Left lung (tissue), 10 donors: ENCODE measurements around the gene ATP6V1G2. TPM values are rescaled to one million over a fixed set of nuclear protein-coding genes. Genes with fewer than 3 reads are reported as not detected.
"Not testable (repeated sequence)": the region's sequence is repeated elsewhere in the genome, so short reads cannot be mapped to it uniquely, and the experiment has no call there.

ENCODE experiments used
- ATAC-seq: fragments of 200-7000 bp; cut with Tn5 transposase; one replicate; pipeline ENCODE4 v1.9.1; 2020; ENCODE audit warnings: moderate library complexity
- DNase-seq, 4 donors: peaks; one replicate each; pipeline ENCODE4 v3.0.0-alpha.2; 2013 to 2020
- H3K27ac ChIP-seq, 2 donors: fragments of 200-600 bp; sonication (generic) in 1 of 2; one replicate each; pipeline versions ENCODE4 v1.5.0 to v1.8.0; 2020 to 2021
- H3K27me3 ChIP-seq, 2 donors: fragments of 200-600 bp; sonication (generic) in 1 of 2; one replicate each; pipeline versions ENCODE4 v1.5.0 to v1.8.0; 2020 to 2021
- H3K36me3 ChIP-seq, 2 donors: fragments of 200-600 bp; sonication (generic) in 1 of 2; one replicate each; pipeline versions ENCODE4 v1.5.0 to v1.8.0; 2020 to 2021
- H3K4me1 ChIP-seq, 2 donors: fragments of 200-600 bp; one replicate each; pipeline ENCODE4 v1.8.0; 2021
- H3K4me3 ChIP-seq, 2 donors: fragments of 200-600 bp; sonication (generic) in 1 of 2; one replicate each; pipeline versions ENCODE4 v1.5.0 to v1.8.0; 2020 to 2021; ENCODE audit warnings: mild to moderate bottlenecking in 1 of 2
- H3K9me3 ChIP-seq, 2 donors: fragments of 200-600 bp; sonication (generic) in 1 of 2; one replicate each; pipeline versions ENCODE4 v1.5.0 to v1.8.0; 2020 to 2021
- CTCF ChIP-seq, 2 donors: fragments of 200-600 bp; sonication (generic) in 1 of 2; IDR thresholded peaks; one replicate each; pipeline versions ENCODE4 v1.5.0 to v1.8.0; 2021; ENCODE audit warnings: antibody characterized with exemption in 2 of 2
- intact Hi-C, 2 donors: fragments of 100-400 bp; cut with DNase I; formaldehyde crosslinking; loops; one replicate each; pipeline versions ENCODE4 v1.11.2 to v1.14.2; 2022
- polyA plus RNA-seq, 6 donors: library from polyadenylated mRNA; unstranded; fragments of 120-200 nt; gene quantifications; one replicate each; pipeline ENCODE4 v1.2.1, GENCODE V29; 2013; ENCODE audit not compliant: insufficient read length in 6 of 6
- total RNA-seq, 2 donors: library from RNA; stranded (reverse); fragmentation: NEBNext Ultra II Directional; extraction: Animal tissue kit (Norgen Biotek cat#: 25700); gene quantifications; one replicate each; pipeline ENCODE4 v1.2.1, GENCODE V29; 2021
- donor health status: DM: no; HTN: yes; CAD: no.
- donor health status: DM: no; HTN: no; CAD: no.

The ATP6V1G2 gene
- total and polyA plus RNA-seq, 8 donors = 1.0 to 6.3 (median 2.9) TPM

GRCh38 chr6:31525553-31525931 lies 20.9 kb downstream of the ATP6V1G2 start:
- peak overlapping the region in 1 of 2 donors; percentile 50 for H3K27ac ChIP-seq
- peak; percentile 21 for ATAC-seq
- intact Hi-C loops = no loop called here

GRCh38 chr6:31521835-31522234 lies 24.6 kb downstream of the ATP6V1G2 start:
- no peaks in the 10 kb centered on the region for H3K36me3 ChIP-seq
- no peaks in the 10 kb centered on the region for H3K27me3 ChIP-seq
- H3K4me3 ChIP-seq = no peak overlapping the region
- DNase-seq (no peak), ATAC-seq (no peak)
- H3K9me3 ChIP-seq = no peaks in the 10 kb centered on the region
- no peak overlapping the region for H3K27ac ChIP-seq
- no peak for TF ChIP-seq CTCF (IDR thresholded peaks at IDR 0.05)
- intact Hi-C loops = no loop called here
- H3K4me1 ChIP-seq = peaks cover 0 to 2% of the 10 kb centered on the region in 2 donors

More at GRCh38 chr6:31525553-31525931, 20.9 kb downstream of the ATP6V1G2 start:
- no peak for DNase-seq
- peaks cover 0 to 22% of the 10 kb centered on the region in 2 donors for H3K36me3 ChIP-seq
- no peak overlapping the region for H3K4me3 ChIP-seq
- no peaks in the 10 kb centered on the region for H3K27me3 ChIP-seq
- no peaks in the 10 kb centered on the region for H3K9me3 ChIP-seq
- peaks cover 0 to 2% of the 10 kb centered on the region in 2 donors for H3K4me1 ChIP-seq
- no peak for TF ChIP-seq CTCF (IDR thresholded peaks at IDR 0.05)

GRCh38 chr6:31513456-31514165 lies 32.8 kb downstream of the ATP6V1G2 start:
- H3K4me1 ChIP-seq = peaks cover 0 to 10% of the 10 kb centered on the region in 2 donors
- H3K27me3 ChIP-seq = no peaks in the 10 kb centered on the region
- no peak for TF ChIP-seq CTCF (IDR thresholded peaks at IDR 0.05)
- H3K9me3 ChIP-seq = no peaks in the 10 kb centered on the region
- H3K36me3 ChIP-seq = peaks cover 0 to 29% of the 10 kb centered on the region in 2 donors
- H3K27ac ChIP-seq = no peak overlapping the region
- intact Hi-C loops = no loop called here
- no peak for ATAC-seq
- no peak for DNase-seq
- H3K4me3 ChIP-seq = no peak overlapping the region

GRCh38 chr6:31510007-31510406 lies 36.4 kb downstream of the ATP6V1G2 start:
- intact Hi-C loops = no loop called here
- Histone ChIP-seq H3K4me3 (no peak overlapping the region), H3K36me3 (peaks cover 0 to 62% of the 10 kb centered on the region in 2 donors), H3K4me1 (no peaks in the 10 kb centered on the region), H3K9me3 (no peaks in the 10 kb centered on the region), H3K27me3 (no peaks in the 10 kb centered on the region), H3K27ac (no peak overlapping the region)
- DNase-seq (no peak), ATAC-seq (no peak)
- no peak for TF ChIP-seq CTCF (IDR thresholded peaks at IDR 0.05)

GRCh38 chr6:31509036-31509435 lies 37.4 kb downstream of the ATP6V1G2 start:
- H3K27me3 ChIP-seq, DNase-seq, H3K4me3 ChIP-seq, H3K27ac ChIP-seq, intact Hi-C loops, H3K4me1 ChIP-seq, H3K9me3 ChIP-seq, ATAC-seq: not testable (repeated sequence)
- H3K36me3 ChIP-seq = peaks cover 0 to 62% of the 10 kb centered on the region in 2 donors

GRCh38 chr6:31502586-31502985 lies 43.8 kb downstream of the ATP6V1G2 start:
- Histone ChIP-seq H3K27ac (no peak overlapping the region), H3K9me3 (no peaks in the 10 kb centered on the region), H3K36me3 (peaks cover 0 to 22% of the 10 kb centered on the region in 2 donors), H3K4me3 (no peak overlapping the region), H3K4me1 (peaks cover 0 to 12% of the 10 kb centered on the region in 2 donors), H3K27me3 (no peaks in the 10 kb centered on the region)
- intact Hi-C loops = no loop called here
- ATAC-seq = no peak
- no peak for DNase-seq
- no peak for TF ChIP-seq CTCF (IDR thresholded peaks at IDR 0.05)

- intact Hi-C loops = loop anchor here in 1 of 2 donors (10.0 kb wide), 1 partner anchor 95 kb away; the partner anchor contains the start of gene NCR3
- not testable (repeated sequence) for H3K4me3 ChIP-seq, H3K36me3 ChIP-seq, ATAC-seq, DNase-seq, H3K27ac ChIP-seq, H3K27me3 ChIP-seq, H3K9me3 ChIP-seq
- peaks cover 0 to 37% of the 10 kb centered on the region in 2 donors for H3K4me1 ChIP-seq
Measured at GRCh38 chr6:31499648-31500047, 46.8 kb downstream of the ATP6V1G2 start.
